ENCODE measurements around the gene PUDP. TPM values are rescaled to one million over a fixed set of nuclear protein-coding genes. Genes with fewer than 3 reads are reported as not detected.

Gene PUDP
- total RNA-seq, 1 experiment from 2014 or later: 20.3 TPM

GRCh38 chrX:7077241-7078230 is 70.4 kb downstream of the PUDP start:
- no peak for DNase-seq (ENCODE audit: low read depth, low spot score)
- H4K20me1 ChIP-seq (ENCODE audit: insufficient read depth): no peaks in the 10 kb centered on the region
- ATAC-seq: no peak
- no peaks in the 10 kb centered on the region for H3K79me2 ChIP-seq (ENCODE audit: insufficient read depth, low read length)
- ChIA-PET RAD21 (ENCODE audit: low non-redundant PET in 1 of 2, low total read pairs in 2 of 2, uncharacterized antibody in 2 of 2, unreplicated experiment in 2 of 2) (no interaction called here), CTCF (no interaction called here), POLR2A (no interaction called here)
- no peak overlapping the region for H3K27ac ChIP-seq (ENCODE audit: low read depth, low read length)
- H3K27me3 ChIP-seq (ENCODE audit: insufficient read depth, low read length): no peaks in the 10 kb centered on the region
- TF ChIP-seq TCF7L2 (IDR thresholded peaks at IDR 0.05; ENCODE audit: borderline replicate concordance, extremely low read depth, insufficient read depth, insufficient read length): no peak
- TF ChIP-seq, protein P1, sequence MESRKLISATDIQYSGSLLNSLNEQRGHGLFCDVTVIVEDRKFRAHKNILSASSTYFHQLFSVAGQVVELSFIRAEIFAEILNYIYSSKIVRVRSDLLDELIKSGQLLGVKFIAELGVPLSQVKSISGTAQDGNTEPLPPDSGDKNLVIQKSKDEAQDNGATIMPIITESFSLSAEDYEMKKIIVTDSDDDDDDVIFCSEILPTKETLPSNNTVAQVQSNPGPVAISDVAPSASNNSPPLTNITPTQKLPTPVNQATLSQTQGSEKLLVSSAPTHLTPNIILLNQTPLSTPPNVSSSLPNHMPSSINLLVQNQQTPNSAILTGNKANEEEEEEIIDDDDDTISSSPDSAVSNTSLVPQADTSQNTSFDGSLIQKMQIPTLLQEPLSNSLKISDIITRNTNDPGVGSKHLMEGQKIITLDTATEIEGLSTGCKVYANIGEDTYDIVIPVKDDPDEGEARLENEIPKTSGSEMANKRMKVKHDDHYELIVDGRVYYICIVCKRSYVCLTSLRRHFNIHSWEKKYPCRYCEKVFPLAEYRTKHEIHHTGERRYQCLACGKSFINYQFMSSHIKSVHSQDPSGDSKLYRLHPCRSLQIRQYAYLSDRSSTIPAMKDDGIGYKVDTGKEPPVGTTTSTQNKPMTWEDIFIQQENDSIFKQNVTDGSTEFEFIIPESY (IDR thresholded peaks at IDR 0.05; ENCODE audit: extremely low read depth, insufficient replicate concordance, low read length): no peak
- TF ChIP-seq ZFX (IDR thresholded peaks at IDR 0.05): no peak
- TF ChIP-seq SRF (IDR thresholded peaks at IDR 0.05; ENCODE audit: low read depth): no peak
- TF ChIP-seq CEBPB (IDR thresholded peaks at IDR 0.05; ENCODE audit: low read depth): no peak
- no peak for TF ChIP-seq SIN3A (IDR thresholded peaks at IDR 0.05; ENCODE audit: low read depth)
- TF ChIP-seq POLR2AphosphoS5 (IDR thresholded peaks at IDR 0.05; ENCODE audit: low read depth, low read length): no peak
- no peak for TF ChIP-seq EZH2 (IDR thresholded peaks at IDR 0.05)
- TF ChIP-seq, protein P2, sequence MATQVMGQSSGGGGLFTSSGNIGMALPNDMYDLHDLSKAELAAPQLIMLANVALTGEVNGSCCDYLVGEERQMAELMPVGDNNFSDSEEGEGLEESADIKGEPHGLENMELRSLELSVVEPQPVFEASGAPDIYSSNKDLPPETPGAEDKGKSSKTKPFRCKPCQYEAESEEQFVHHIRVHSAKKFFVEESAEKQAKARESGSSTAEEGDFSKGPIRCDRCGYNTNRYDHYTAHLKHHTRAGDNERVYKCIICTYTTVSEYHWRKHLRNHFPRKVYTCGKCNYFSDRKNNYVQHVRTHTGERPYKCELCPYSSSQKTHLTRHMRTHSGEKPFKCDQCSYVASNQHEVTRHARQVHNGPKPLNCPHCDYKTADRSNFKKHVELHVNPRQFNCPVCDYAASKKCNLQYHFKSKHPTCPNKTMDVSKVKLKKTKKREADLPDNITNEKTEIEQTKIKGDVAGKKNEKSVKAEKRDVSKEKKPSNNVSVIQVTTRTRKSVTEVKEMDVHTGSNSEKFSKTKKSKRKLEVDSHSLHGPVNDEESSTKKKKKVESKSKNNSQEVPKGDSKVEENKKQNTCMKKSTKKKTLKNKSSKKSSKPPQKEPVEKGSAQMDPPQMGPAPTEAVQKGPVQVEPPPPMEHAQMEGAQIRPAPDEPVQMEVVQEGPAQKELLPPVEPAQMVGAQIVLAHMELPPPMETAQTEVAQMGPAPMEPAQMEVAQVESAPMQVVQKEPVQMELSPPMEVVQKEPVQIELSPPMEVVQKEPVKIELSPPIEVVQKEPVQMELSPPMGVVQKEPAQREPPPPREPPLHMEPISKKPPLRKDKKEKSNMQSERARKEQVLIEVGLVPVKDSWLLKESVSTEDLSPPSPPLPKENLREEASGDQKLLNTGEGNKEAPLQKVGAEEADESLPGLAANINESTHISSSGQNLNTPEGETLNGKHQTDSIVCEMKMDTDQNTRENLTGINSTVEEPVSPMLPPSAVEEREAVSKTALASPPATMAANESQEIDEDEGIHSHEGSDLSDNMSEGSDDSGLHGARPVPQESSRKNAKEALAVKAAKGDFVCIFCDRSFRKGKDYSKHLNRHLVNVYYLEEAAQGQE (IDR thresholded peaks at IDR 0.05; ENCODE audit: low read depth): no peak
- TF ChIP-seq CBX3 (IDR thresholded peaks at IDR 0.05; ENCODE audit: low read depth): no peak
- H3K4me2 ChIP-seq (ENCODE audit: low read length): no peak overlapping the region
- no peaks in the 10 kb centered on the region for H3K4me1 ChIP-seq (ENCODE audit: control insufficient read depth in 1 of 2, insufficient read depth in 2 of 2, low read length in 2 of 2)
- no peak overlapping the region for H2AFZ ChIP-seq (ENCODE audit: low read depth, low read length, poor library complexity, severe bottlenecking)
- H3K9me2 ChIP-seq (ENCODE audit: insufficient read depth): no peaks in the 10 kb centered on the region
- no peaks in the 10 kb centered on the region for H3K9me3 ChIP-seq (ENCODE audit: control insufficient read depth in 1 of 2, insufficient read depth in 1 of 2, low read depth in 1 of 2, low read length in 2 of 2)
- H3K9ac ChIP-seq (ENCODE audit: low read length): no peak overlapping the region
- no peak overlapping the region for H3K4me3 ChIP-seq (replicated peaks in 1 of 2; ENCODE audit: low read depth in 1 of 2, low read length in 2 of 2)
- H3K36me3 ChIP-seq (ENCODE audit: control insufficient read depth in 1 of 2, insufficient read depth in 2 of 2, low read length in 2 of 2): no peaks in the 10 kb centered on the region
- no TSS peak for BruUV-seq (replicated peaks)
- intact Hi-C loops (cut with micrococcal nuclease): no loop called here

All from HCT116 (cell line).